Measurements from ENCODE around the gene DNAJC13. TPM values are rescaled to one million over a fixed set of nuclear protein-coding genes. Genes with fewer than 3 reads are reported as not detected.

Gene DNAJC13
- total RNA-seq, 4 donors from 2014 or later, result 44.9 to 68.1 (median 65.5) TPM

DNA sequence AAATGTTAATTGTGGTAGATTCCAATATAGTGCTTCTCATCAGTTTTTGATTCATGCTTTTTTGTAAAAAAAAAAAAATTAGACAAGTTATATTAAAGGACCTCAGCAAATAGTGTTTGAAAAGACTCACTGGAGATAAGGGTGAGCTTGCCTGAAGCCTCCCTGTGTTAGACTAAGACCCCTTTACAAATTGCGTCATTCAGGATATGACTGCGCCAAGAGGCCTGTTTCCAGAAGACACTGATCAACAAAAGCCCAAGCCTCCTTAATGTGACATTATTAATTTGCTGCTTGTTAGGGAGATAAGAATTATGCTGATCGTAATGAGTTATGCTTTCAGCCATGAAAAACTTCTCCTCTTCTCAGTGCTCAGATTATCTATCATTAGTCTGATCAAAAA is 13.0 kb upstream of the DNAJC13 start:
- H3K9me3 ChIP-seq, result no peaks in the 10 kb centered on the region
- intact Hi-C loops (cut with DNase I; ENCODE audit: low total_unique reads) (no loop called here), in situ Hi-C loops (cut with MboI; ENCODE audit: low pct_ligation_motif_present in 1 of 4, low pct_unique_long_range_greater_than_20kb in 1 of 4, low sequenced_read_pairs in 3 of 4) (loop anchor here in 3 of 4 donors (5.0 to 10.0 kb wide), 2 partner anchors 49 to 57 kb away; no protein-coding TSS in a partner anchor)
- H3K27ac ChIP-seq, result no peak overlapping the region
- H3K27me3 ChIP-seq, result no peaks in the 10 kb centered on the region
- 89 to 90% methylated on average over 3 of the region's 3 CpGs for WGBS, 2 donors (ENCODE audit: low coverage in 1 of 2)
- H3K4me3 ChIP-seq, result no peak overlapping the region
- no peak for DNase-seq
- peaks cover 0 to 7% (median 1%) of the 10 kb centered on the region in 4 donors for H3K4me1 ChIP-seq
- TF ChIP-seq EP300 (IDR thresholded peaks at IDR 0.05; ENCODE audit: low read depth) (no peak), POLR2AphosphoS5 (IDR thresholded peaks at IDR 0.05) (no peak), POLR2A (IDR thresholded peaks at IDR 0.05) (no peak)
- TF ChIP-seq, protein P1, sequence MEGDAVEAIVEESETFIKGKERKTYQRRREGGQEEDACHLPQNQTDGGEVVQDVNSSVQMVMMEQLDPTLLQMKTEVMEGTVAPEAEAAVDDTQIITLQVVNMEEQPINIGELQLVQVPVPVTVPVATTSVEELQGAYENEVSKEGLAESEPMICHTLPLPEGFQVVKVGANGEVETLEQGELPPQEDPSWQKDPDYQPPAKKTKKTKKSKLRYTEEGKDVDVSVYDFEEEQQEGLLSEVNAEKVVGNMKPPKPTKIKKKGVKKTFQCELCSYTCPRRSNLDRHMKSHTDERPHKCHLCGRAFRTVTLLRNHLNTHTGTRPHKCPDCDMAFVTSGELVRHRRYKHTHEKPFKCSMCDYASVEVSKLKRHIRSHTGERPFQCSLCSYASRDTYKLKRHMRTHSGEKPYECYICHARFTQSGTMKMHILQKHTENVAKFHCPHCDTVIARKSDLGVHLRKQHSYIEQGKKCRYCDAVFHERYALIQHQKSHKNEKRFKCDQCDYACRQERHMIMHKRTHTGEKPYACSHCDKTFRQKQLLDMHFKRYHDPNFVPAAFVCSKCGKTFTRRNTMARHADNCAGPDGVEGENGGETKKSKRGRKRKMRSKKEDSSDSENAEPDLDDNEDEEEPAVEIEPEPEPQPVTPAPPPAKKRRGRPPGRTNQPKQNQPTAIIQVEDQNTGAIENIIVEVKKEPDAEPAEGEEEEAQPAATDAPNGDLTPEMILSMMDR (IDR thresholded peaks at IDR 0.05), result no peak
- no peaks in the 10 kb centered on the region for H3K36me3 ChIP-seq

DNA sequence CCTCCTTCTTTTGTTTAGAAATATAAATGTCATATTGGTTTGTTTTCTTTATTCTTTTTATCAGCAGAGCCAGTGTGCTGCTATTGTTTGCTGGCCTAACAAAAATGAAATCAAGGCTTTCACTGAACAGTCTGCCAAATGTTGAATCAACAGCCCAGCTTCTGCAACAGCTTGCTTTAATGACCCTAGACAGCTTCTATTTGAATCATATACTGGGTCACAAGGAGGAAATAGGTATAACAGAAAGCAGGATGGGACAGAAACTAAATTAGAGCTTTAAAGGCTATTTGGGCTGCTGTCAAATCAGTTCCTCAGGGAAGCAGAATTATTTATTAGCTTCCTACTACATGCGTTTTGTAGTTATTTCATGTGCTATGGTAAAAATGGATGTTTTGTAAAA is 12.1 kb upstream of the DNAJC13 start:
- Histone ChIP-seq H3K27ac (no peak overlapping the region), H3K4me1 (peaks cover 0 to 7% (median 1%) of the 10 kb centered on the region in 4 donors), H3K4me3 (no peak overlapping the region), H3K9me3 (no peaks in the 10 kb centered on the region), H3K27me3 (no peaks in the 10 kb centered on the region), H3K36me3 (no peaks in the 10 kb centered on the region)
- no peak for TF ChIP-seq POLR2A (IDR thresholded peaks at IDR 0.05)
- TF ChIP-seq, protein P1 (IDR thresholded peaks at IDR 0.05), result no peak
- in situ Hi-C loops (cut with MboI; ENCODE audit: low pct_ligation_motif_present in 1 of 4, low pct_unique_long_range_greater_than_20kb in 1 of 4, low sequenced_read_pairs in 3 of 4) (loop anchor here in 1 of 4 donors (10.0 kb wide), 1 partner anchor 50 kb away; no protein-coding TSS in a partner anchor), intact Hi-C loops (cut with DNase I; ENCODE audit: low total_unique reads) (no loop called here)
- 27 to 30% methylated on average over 1 of the region's 1 CpG for WGBS, 2 donors (ENCODE audit: low coverage in 1 of 2)
- no peak for DNase-seq

DNA sequence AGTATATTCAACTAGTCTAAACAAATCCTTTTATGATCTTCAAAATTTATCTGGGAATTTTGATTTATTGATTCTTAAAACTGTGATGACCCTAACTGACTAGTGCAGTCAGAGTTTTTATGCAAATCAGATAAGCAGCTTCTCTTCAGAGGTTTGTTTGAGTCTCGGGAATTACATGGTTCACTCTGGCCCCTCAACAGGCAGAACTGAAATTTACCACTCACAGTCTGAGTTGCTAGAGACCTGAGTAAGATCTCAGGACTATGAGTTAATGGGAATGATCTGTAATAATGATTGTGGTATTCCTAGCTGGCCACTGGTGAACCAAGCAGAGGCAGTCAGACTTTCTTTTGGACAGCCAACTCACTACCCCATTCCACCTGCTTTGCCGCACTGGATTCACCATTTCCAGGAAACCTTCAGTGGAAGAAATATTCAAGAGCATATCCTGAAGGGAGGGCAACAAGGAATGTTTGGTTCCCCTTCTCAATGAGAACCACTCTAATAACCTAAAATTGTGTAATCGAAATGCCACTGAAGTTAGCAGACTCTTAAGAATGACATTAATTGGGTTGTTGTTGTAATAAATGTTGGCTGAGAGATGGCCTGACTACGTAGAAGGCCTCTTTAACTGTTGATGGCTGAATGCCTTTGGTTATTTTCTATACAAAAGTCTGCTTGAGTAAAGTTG is 11.5 kb upstream of the DNAJC13 start:
- Histone ChIP-seq H3K27ac (no peak overlapping the region), H3K36me3 (no peaks in the 10 kb centered on the region), H3K4me1 (peaks cover 0 to 7% (median 1%) of the 10 kb centered on the region in 4 donors), H3K9me3 (no peaks in the 10 kb centered on the region), H3K4me3 (no peak overlapping the region), H3K27me3 (no peaks in the 10 kb centered on the region)
- in situ Hi-C loops (cut with MboI; ENCODE audit: low pct_ligation_motif_present in 1 of 4, low pct_unique_long_range_greater_than_20kb in 1 of 4, low sequenced_read_pairs in 3 of 4), result loop anchor here in 1 of 4 donors (10.0 kb wide), 1 partner anchor 51 kb away; no protein-coding TSS in a partner anchor
- intact Hi-C loops (cut with DNase I; ENCODE audit: low total_unique reads), result no loop called here
- WGBS, 2 donors (ENCODE audit: low coverage in 1 of 2), result 82% methylated on average over 3 to 4 of the region's 4 CpGs
- no peak for DNase-seq
- TF ChIP-seq POLR2A (IDR thresholded peaks at IDR 0.05) (no peak), POLR2AphosphoS5 (IDR thresholded peaks at IDR 0.05) (no peak), EP300 (IDR thresholded peaks at IDR 0.05; ENCODE audit: low read depth) (no peak)
- TF ChIP-seq, protein P1 (IDR thresholded peaks at IDR 0.05), result no peak

DNA sequence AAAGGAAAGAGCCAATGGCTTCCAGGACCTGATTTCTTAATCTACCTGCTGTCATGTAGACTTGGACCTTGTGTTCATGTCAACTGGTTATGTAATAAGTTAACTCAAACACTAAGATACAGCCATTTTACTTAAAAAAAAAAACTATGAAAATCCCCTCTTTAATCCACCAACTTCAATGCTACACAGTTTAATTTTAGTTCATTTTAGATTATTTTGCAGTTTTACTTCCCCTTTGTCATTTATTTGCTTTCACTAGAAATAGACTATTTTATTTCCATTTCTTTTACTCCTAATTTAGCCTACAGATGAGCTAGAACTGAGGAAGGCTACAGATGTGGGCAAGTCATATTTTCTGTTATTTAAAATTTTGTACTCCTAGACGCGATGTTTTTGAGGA is 10.7 kb upstream of the DNAJC13 start:
- WGBS, 2 donors (ENCODE audit: low coverage in 1 of 2), result 88 to 100% methylated on average over 2 of the region's 2 CpGs
- peaks cover 0 to 7% (median 1%) of the 10 kb centered on the region in 4 donors for H3K4me1 ChIP-seq
- no peaks in the 10 kb centered on the region for H3K27me3 ChIP-seq
- in situ Hi-C loops (cut with MboI; ENCODE audit: low pct_ligation_motif_present in 1 of 4, low pct_unique_long_range_greater_than_20kb in 1 of 4, low sequenced_read_pairs in 3 of 4) (loop anchor here in 1 of 4 donors (10.0 kb wide), 1 partner anchor 52 kb away; no protein-coding TSS in a partner anchor), intact Hi-C loops (cut with DNase I; ENCODE audit: low total_unique reads) (no loop called here)
- H3K36me3 ChIP-seq, result no peaks in the 10 kb centered on the region
- H3K27ac ChIP-seq, result no peak overlapping the region
- H3K9me3 ChIP-seq, result no peaks in the 10 kb centered on the region
- DNase-seq, result no peak
- TF ChIP-seq POLR2A (IDR thresholded peaks at IDR 0.05) (no peak), EP300 (IDR thresholded peaks at IDR 0.05; ENCODE audit: low read depth) (no peak), POLR2AphosphoS5 (IDR thresholded peaks at IDR 0.05) (no peak)
- TF ChIP-seq, protein P1 (IDR thresholded peaks at IDR 0.05), result no peak
- H3K4me3 ChIP-seq, result no peak overlapping the region

Data from transverse colon (tissue), 4 donors.